ENCODE measurements around the gene CDH9.
"Not testable (repeated sequence)": the region's sequence is repeated elsewhere in the genome, so short reads cannot be mapped to it uniquely, and the experiment has no call there.

Gene CDH9

GRCh38 chr5:26884481-26884880 lies 153.9 kb downstream of the CDH9 start:
- peaks cover 3% of the 10 kb centered on the region for H3K9me3 Mint-ChIP-seq
- no peaks in the 10 kb centered on the region for H3K36me3 Mint-ChIP-seq
- H3K4me1 Mint-ChIP-seq = no peaks in the 10 kb centered on the region
- ATAC-seq = no peak
- H3K27me3 Mint-ChIP-seq = no peaks in the 10 kb centered on the region
- no peak overlapping the region for H3K4me3 Mint-ChIP-seq
- H3K27ac Mint-ChIP-seq = no peak overlapping the region

DNA sequence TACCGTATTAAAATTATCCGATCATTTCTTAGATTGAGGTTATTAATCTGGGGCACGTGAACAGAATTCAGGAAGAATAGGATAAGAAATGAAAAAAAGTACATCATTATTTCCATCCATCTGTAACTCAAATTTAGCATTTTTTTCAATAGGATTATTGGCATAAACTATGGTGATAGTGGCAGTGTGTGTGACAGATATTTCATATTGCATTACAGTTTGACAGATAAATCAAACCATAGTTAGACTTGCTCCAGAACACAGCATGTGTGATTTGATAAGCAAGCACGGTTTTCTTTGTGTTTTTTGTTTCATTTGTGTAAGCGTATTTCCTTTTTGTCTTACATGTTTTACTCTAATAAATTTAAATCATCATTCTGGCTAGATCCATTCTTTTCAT lies 155.0 kb downstream of the CDH9 start:
- Mint-ChIP-seq H3K9me3 (peaks cover 3% of the 10 kb centered on the region), H3K27me3 (no peaks in the 10 kb centered on the region), H3K4me1 (no peaks in the 10 kb centered on the region), H3K4me3 (no peak overlapping the region), H3K36me3 (no peaks in the 10 kb centered on the region), H3K27ac (no peak overlapping the region)
- ATAC-seq = no peak

GRCh38 chr5:26881901-26882300 lies 156.5 kb downstream of the CDH9 start:
- ATAC-seq = no peak
- Mint-ChIP-seq H3K4me1 (no peaks in the 10 kb centered on the region), H3K36me3 (no peaks in the 10 kb centered on the region), H3K9me3 (peaks cover 3% of the 10 kb centered on the region), H3K4me3 (no peak overlapping the region), H3K27me3 (no peaks in the 10 kb centered on the region), H3K27ac (no peak overlapping the region)

- Mint-ChIP-seq H3K36me3 (no peaks in the 10 kb centered on the region), H3K27me3 (no peaks in the 10 kb centered on the region), H3K4me1 (no peaks in the 10 kb centered on the region), H3K27ac (no peak overlapping the region), H3K4me3 (no peak overlapping the region), H3K9me3 (peaks cover 3% of the 10 kb centered on the region)
- ATAC-seq = no peak
Observed at GRCh38 chr5:26877154-26877553, 161.2 kb downstream of the CDH9 start.

DNA sequence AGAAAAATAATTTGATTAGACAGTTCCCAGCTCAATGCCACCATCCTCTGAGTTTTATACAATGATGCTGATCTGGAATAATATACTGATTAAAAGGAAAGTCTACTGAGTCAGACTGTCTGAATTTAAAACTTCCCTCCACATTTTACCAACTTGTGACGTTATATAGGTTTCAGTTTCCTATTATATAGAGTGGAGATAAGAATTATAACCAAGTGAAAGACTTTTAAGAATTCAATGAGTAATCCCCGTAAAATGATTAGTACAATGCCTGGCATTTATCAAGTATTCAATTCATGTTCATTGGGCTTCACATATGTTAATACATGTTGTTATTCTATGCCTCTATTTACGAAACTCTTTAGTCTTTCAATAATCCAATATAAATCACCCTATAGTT lies 166.0 kb downstream of the CDH9 start:
- no peaks in the 10 kb centered on the region for H3K27me3 Mint-ChIP-seq
- ATAC-seq = no peak
- H3K27ac Mint-ChIP-seq = no peak overlapping the region
- peaks cover under 1% of the 10 kb centered on the region for H3K9me3 Mint-ChIP-seq
- no peak overlapping the region for H3K4me3 Mint-ChIP-seq
- no peaks in the 10 kb centered on the region for H3K4me1 Mint-ChIP-seq
- H3K36me3 Mint-ChIP-seq = no peaks in the 10 kb centered on the region

DNA sequence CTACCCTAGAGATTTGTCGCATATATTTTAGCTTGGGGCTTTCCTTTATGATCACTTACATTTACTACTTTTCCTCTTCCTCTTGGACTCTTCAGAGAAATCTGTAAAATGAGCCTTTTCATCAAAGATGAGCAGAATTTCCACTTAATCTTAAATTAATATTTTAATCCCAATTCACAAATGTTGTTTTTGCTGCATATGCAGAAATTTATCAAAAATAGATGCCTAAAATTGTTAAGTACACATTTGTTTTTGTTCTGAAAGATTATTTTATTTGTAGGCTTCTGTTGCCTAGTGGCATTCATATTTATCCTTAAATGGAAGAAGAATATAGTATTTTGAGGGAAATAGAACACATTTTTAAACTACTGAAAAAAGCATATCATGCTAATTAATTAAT lies 168.6 kb downstream of the CDH9 start:
- no peaks in the 10 kb centered on the region for H3K4me1 Mint-ChIP-seq
- H3K36me3 Mint-ChIP-seq = no peaks in the 10 kb centered on the region
- H3K27ac Mint-ChIP-seq = no peak overlapping the region
- H3K4me3 Mint-ChIP-seq = no peak overlapping the region
- H3K27me3 Mint-ChIP-seq = no peaks in the 10 kb centered on the region
- ATAC-seq = no peak
- H3K9me3 Mint-ChIP-seq = no peaks in the 10 kb centered on the region

DNA sequence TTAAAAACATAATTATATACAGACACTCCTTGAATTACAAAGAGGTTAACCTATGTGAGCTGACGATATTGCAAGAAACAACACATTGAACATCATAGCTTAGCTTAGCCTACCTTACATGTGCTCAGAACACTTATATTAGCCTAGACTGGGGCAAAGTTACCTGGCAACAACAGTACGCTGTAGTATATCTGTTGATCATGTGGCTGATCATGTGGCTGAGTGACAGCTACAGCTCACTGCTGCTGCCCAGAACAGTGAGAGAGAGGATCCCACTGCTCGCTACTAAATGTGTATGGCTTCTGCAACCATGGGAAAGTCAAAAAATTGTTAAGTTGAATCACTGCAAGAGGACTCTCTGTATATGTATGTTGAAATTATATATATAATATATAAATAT lies 169.9 kb downstream of the CDH9 start:
- H3K27me3 Mint-ChIP-seq = no peaks in the 10 kb centered on the region
- H3K27ac Mint-ChIP-seq = no peak overlapping the region
- ATAC-seq = no peak
- no peak overlapping the region for H3K4me3 Mint-ChIP-seq
- H3K36me3 Mint-ChIP-seq = no peaks in the 10 kb centered on the region
- no peaks in the 10 kb centered on the region for H3K9me3 Mint-ChIP-seq
- no peaks in the 10 kb centered on the region for H3K4me1 Mint-ChIP-seq

DNA sequence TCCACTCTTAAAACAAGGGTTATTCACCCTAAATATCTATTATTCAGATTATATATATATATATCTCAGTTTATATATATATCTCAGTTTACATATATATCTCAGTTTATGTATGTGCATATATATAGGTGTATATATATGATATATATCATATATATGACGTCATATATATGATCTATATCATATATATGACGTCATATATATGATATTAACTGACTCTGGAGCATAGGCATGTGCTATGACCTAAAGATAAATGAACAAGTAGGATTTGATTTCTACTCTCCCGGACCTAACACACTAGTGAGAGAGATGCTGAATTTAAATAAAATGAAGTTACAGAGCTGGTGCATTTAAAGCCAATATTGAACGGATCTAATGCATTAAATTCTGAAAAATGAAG lies 174.3 kb downstream of the CDH9 start:
- ATAC-seq = no peak
- H3K4me3 Mint-ChIP-seq = no peak overlapping the region

GRCh38 chr5:26856238-26856637 lies 182.1 kb downstream of the CDH9 start:
- H3K9me3 Mint-ChIP-seq = peaks cover 20% of the 10 kb centered on the region
- no peaks in the 10 kb centered on the region for H3K36me3 Mint-ChIP-seq
- ATAC-seq = no peak
- H3K4me3 Mint-ChIP-seq = no peak overlapping the region
- no peaks in the 10 kb centered on the region for H3K27me3 Mint-ChIP-seq
- no peaks in the 10 kb centered on the region for H3K4me1 Mint-ChIP-seq
- no peak overlapping the region for H3K27ac Mint-ChIP-seq

More for the DNA sequence above, 174.3 kb downstream of the CDH9 start:
- no peaks in the 10 kb centered on the region for H3K27me3 Mint-ChIP-seq
- peaks cover 5% of the 10 kb centered on the region for H3K9me3 Mint-ChIP-seq
- no peak overlapping the region for H3K27ac Mint-ChIP-seq
- no peaks in the 10 kb centered on the region for H3K36me3 Mint-ChIP-seq
- H3K4me1 Mint-ChIP-seq = no peaks in the 10 kb centered on the region

GRCh38 chr5:26852450-26852849 lies 185.9 kb downstream of the CDH9 start:
- ATAC-seq = not testable (repeated sequence)

DNA sequence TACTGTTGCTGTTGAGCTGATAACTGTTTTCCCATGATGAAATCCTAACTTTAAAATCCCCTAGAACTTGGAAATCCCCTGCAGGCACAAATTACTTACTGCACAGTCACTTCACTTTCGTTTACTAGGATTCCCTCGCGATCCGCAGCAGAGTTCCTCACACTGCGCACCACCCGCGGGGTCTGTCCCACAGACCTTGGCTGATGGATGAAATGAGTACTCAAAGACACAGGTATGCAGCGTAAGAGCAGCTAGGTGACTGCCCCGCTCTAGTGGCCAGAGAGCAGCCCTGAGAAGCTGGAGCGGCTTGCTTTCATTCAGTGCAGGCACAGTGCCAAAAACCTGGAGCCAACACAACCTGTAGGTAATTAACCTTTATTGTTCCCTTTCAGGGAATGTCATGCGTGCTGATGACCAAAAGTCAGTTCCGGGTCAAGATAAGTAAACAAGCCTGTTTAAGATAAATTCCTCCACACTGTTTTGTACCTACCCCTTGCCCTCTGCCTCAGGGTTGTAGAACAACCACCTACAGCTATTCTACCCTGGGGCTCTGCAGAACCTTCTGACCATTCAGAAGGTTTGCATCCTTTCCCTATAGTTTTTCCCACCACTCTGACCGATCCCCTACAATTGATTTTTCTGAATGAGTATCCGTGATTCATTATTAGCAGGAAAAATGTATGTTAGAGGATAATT lies 191.2 kb downstream of the CDH9 start:
- Mint-ChIP-seq H3K4me1 (no peaks in the 10 kb centered on the region), H3K27ac (no peak overlapping the region)
- ATAC-seq = no peak

More at GRCh38 chr5:26852450-26852849, 185.9 kb downstream of the CDH9 start:
- not testable (repeated sequence) for H3K27ac Mint-ChIP-seq, H3K27me3 Mint-ChIP-seq, H3K36me3 Mint-ChIP-seq, H3K4me1 Mint-ChIP-seq, H3K4me3 Mint-ChIP-seq
- H3K9me3 Mint-ChIP-seq = peaks cover 17% of the 10 kb centered on the region

DNA sequence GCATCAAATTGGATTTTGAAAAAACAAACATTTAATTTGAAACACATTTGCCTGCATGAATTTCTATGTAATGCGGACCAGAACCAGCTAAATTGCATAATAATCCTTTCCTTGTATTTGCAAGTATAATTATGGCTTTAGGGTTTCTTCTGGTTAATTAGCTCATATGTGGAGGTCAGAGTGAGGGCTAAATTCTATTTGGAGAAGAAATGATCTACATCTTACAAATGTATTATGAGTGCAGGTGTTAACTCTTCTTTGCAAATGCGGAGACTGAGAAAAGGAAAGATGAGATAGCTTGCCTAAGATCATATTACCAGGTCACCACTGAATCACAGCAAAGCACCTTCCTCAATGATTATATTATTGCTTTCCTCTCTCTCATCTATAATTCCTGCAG lies 194.7 kb downstream of the CDH9 start:
- Mint-ChIP-seq H3K36me3 (no peaks in the 10 kb centered on the region), H3K9me3 (peaks cover 6% of the 10 kb centered on the region), H3K4me1 (no peaks in the 10 kb centered on the region), H3K4me3 (no peak overlapping the region), H3K27ac (no peak overlapping the region), H3K27me3 (no peaks in the 10 kb centered on the region)
- ATAC-seq = no peak

More for the DNA sequence above, 191.2 kb downstream of the CDH9 start:
- Mint-ChIP-seq H3K27me3 (no peaks in the 10 kb centered on the region), H3K36me3 (no peaks in the 10 kb centered on the region), H3K4me3 (no peak overlapping the region), H3K9me3 (peaks cover 12% of the 10 kb centered on the region)

- no peaks in the 10 kb centered on the region for H3K36me3 Mint-ChIP-seq
- H3K27me3 Mint-ChIP-seq = no peaks in the 10 kb centered on the region
- no peaks in the 10 kb centered on the region for H3K4me1 Mint-ChIP-seq
- ATAC-seq = no peak
- H3K9me3 Mint-ChIP-seq = peaks cover 11% of the 10 kb centered on the region
- no peak overlapping the region for H3K27ac Mint-ChIP-seq
- no peak overlapping the region for H3K4me3 Mint-ChIP-seq
Observed at GRCh38 chr5:26833596-26833995, 204.8 kb downstream of the CDH9 start.

Measured in stimulated activated memory B cell treated with anti-CD40 and anti-IgM and Interleukin-4, amounts not matched to agents 10 μg/mL and 1 μg/mL and 100 μg/mL, for 72 hours (primary cell).